ENCODE data around the gene POU3F1.
A peak's percentile ranks its signal among the peaks of the same experiment; 100 is the strongest.

The POU3F1 gene

GRCh38 chr1:38046333-38046883, at the start of gene POU3F1:
Gene POU3F1 (minus strand): TSS chr1:38046793. CDS start chr1:38046743, 50 bp downstream.
- DNase-seq (ENCODE audit: low spot score) (no peak), FAIRE-seq (no peak)

DNA sequence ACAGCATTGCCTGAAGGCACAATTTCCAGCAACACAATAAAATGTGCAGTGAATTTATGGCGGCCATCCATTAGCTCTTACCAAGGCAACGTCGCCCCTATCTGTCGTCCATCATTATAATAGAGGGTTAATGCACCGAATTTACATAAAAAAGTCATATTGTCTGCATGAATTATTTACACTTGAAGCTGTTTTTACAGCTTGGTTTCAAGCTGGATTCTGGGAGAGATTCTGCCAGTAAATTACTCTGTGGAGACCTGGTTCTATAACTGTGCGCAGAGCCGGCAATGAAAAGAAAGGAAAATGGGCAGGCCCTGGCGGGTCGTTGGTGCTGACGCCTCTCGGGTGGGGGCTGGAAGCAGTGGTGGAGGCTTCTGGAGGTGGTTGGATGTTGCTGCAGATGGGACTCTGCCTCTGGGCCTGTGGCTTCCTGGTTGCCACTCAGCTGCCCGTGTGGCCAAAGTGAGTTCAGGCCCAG, 48.9 kb upstream of the POU3F1 start:
- DNase-seq (ENCODE audit: low spot score) = no peak
- FAIRE-seq = no peak

DNA sequence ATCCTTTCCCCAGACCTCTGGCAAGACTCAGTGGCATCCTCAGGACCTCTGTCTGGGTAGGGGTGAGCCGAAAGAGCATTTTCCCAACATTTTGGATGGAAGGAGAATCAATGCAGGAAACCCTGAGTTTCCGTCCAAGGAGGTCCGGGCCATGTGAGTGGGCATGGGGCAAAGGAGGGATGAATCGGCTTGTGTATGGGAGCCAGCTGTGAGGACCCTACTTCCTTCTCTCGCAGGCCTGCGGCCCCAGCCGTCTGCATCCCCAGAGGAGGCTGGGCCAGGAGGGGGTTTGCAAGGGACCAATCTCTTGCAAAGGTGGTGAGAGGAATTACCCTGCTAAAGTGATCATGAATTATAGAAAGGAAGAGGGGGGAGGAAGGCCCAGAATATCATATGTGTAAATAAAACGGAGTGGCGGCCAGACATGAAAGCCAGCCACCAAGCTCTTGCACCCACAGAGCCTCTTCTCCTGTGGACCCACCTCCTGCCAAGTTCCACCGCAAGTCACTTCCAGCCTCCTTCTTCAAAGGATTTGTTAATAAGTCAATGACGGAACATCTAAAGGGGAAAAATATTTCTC, 48.2 kb upstream of the POU3F1 start:
- no peak for FAIRE-seq

GRCh38 chr1:38093569-38094520, 47.3 kb upstream of the POU3F1 start:
- FAIRE-seq (peak; percentile 58), DNase-seq (ENCODE audit: low spot score) (no peak)

More for the DNA sequence above, 48.2 kb upstream of the POU3F1 start:
- no peak for DNase-seq (ENCODE audit: low spot score)

DNA sequence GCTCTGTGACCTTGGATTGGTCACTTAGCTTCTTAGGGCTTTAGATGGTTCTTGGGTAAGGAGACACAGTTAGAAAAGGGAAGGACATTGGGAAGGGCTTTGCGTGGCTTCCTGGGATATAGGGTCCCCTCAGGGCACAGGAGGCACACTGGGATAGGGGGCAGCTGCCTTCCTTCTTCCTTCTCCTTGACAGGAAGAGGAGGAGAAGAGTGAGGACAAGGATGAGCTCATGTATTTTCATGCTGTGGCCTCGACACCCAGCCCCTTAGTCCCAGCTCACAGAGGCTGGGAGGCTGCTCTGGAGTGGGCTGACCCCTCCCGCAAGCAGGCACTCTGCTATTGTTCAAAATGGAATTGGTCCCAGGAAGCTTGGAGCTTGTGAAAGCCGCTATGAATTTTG, 45.7 kb upstream of the POU3F1 start:
- FAIRE-seq = no peak
- DNase-seq (ENCODE audit: low spot score) = no peak

DNA sequence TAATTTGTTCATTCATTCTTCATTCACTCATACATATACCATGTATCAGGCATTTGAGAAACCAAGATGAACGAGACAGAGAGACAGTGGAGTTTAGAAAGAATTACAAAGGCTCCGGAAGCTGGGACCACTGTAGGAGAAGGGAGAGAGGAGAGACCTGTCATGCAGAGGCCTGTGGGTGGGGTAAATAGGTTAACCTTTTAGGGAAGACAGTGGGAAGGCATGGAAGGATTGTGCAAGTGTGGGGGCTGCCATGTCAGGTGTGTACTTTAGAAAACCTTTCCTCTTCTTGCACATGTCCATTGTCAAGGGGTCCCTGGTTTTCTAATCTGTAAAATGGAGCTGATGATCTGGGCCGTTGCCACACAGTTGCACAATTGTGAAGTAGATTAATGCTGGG, 44.2 kb upstream of the POU3F1 start:
- FAIRE-seq = no peak
- no peak for DNase-seq (ENCODE audit: low spot score)

DNA sequence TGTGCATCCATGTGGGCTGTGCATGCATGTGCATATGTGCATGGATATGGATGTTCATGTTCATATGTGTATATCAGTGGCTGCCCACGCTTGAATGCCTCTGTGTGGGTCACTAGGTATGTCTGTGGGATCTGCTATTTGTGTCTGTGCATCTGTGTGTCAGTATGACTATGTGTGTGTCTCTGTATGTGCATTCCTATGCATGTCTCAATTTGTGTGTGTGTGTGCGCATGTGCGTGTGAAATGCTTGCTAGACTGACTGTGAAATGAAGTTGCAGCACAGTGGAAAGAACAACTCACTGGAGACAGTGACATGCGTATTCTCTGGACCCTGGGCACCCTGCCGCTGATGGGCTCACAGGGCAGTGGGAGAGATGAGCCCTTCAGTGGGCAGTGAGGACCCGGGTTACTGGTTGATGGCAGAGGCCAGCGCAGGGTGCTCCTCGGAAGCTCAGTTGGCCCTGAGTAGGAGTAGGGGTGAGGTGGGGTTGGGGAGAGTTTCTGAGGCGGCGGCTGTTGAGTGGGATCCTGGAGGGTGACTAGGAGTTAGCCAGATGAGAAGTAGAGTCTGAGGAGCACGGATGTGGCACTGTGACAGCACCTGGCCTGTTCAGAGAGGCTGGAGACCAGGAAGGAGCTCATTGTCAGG, 43.2 kb upstream of the POU3F1 start:
- FAIRE-seq (no peak), DNase-seq (ENCODE audit: low spot score) (no peak)

DNA sequence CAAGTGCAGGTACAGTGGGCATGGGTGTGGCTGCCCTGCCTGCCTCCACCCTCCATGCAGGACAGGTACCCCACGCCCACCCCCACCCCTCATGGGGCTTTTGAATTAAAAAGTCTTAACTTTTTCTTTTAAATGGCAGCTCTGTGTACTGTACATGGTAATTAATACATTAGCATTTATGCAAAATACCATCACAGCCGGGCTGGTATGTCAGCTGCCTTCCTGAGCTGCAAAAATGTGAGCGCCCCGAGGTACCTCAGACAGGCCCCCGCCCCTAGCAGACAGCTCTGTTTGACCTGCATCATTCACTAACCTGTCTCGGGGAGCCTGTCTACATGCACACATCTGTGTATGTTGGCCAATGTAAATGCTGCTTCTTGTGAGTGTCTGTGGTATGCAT, 42.2 kb upstream of the POU3F1 start:
- DNase-seq (ENCODE audit: low spot score) (no peak), FAIRE-seq (peak; percentile 9)

DNA sequence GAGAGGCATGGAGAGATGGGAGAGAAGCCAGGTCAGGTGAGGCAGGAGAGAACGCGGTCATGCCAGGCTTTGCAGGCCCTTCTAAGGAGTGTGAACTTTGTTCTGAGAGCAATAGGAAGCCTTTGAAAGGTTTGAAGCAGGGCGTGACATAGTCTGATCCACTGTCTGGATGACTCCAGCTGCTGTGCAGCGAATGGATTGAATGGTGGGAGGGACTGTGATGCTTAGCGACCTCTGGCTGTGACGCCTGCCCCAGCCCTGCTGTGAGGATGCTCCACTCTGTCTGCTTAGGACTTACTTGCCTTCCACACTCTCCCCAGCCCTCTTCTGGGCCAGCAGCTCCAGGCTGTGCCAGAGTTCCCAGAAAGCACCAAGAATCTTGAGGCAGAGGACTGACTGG, 41.8 kb upstream of the POU3F1 start:
- DNase-seq (ENCODE audit: low spot score) = no peak

GRCh38 chr1:38087676-38088075, 41.1 kb upstream of the POU3F1 start:
- FAIRE-seq = no peak

More for the DNA sequence above, 41.8 kb upstream of the POU3F1 start:
- no peak for FAIRE-seq

DNA sequence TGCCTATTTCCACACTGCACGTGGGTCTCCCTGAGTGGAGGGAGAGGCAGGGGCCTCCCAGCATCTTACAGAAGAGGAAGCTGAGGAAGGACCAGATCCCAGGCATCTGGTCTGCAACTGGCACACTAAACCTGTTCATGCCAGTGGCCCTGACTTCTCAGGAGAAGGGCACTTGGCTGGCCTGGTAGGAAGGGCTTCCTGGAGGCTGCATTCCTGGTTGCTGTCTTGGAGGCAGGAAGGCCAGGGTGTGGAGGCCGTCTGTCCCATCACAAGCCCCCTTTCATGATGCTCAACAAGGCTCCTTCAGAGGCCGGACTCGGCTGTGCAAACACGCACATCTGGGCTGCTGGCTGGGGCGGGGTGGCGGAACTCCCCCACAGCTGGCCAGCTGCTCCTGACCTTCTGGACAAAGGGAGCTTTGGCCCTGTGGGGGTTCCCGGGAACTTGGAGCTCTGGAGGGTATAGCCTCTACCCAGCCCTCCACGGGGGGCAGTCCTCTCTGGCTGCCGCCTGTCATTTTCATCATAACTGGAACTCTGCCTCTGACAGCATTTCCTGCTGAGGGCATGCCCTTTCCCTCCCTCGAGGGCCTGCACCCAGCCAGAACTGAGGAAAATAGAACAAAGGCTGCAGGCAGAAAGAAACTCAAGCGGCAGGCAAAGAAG, 39.2 kb upstream of the POU3F1 start:
- FAIRE-seq (no peak), DNase-seq (ENCODE audit: low spot score) (no peak)

More at GRCh38 chr1:38087676-38088075, 41.1 kb upstream of the POU3F1 start:
- no peak for DNase-seq (ENCODE audit: low spot score)

DNA sequence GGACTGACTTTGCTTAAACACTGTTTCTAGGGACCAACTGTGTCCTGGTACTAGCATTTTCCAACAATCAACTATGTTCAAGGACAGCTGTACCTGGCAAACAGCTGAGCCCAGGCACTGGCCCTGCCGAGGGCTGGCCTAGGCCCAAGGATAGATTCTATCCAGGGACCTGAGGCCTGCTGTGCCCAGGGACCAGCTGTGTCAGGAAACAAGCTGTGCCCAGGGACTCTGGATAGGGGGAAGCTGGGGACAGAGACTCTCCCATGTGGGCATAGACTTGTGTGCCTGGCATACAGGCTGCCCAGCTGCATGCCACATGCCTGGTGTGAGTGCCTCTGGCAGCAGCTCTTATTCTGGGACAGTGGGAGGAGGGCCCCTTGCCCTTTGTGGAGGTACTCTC, 38.1 kb upstream of the POU3F1 start:
- FAIRE-seq = no peak

GRCh38 chr1:38084113-38084512, 37.5 kb upstream of the POU3F1 start:
- FAIRE-seq (no peak), DNase-seq (ENCODE audit: low spot score) (no peak)

More for the DNA sequence above, 38.1 kb upstream of the POU3F1 start:
- no peak for DNase-seq (ENCODE audit: low spot score)

DNA sequence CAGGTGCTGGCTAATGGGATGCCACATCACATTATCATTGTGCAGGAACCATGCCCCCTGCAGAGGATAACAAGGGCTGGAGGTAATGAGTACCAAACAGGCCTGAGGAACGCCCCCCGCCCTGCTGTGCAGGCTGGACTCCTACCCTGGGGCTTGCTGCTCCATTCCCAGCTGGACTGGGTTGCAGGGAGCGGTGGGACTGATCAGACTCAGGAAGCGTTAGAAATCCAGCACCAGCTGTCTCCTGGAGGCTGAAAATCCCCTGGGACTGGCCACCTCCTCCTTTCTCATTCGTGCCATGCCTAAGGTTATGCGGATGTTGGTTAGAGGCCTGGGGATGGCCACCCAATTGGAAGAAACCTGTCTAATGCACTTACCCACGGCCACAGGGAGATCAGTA, 36.9 kb upstream of the POU3F1 start:
- FAIRE-seq = no peak
- no peak for DNase-seq (ENCODE audit: low spot score)

DNA sequence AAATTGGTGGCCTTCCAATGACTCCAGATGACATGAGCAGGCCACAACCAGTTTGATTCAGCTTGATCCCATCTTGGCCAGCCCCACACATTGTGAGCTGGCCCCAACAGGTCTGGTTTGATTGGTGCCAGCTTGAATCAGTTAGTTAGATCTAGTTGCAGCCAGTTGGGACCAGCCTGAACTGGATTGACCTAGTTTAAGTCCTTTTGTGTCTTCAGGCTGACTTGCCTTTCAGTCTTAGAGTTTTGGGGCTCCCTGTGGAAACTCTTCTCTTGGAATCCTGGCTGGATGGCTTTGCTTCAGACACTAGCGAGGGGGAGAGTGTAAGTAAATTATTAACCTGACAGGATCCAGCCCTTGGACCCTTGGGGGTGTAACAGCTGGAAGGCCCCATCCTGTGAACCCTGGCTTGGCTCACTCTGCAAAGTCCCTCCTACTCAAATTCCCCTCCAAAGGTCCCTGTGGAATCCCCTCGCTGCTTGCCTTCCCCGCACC, 36.2 kb upstream of the POU3F1 start:
- FAIRE-seq = no peak
- no peak for DNase-seq (ENCODE audit: low spot score)

- FAIRE-seq (no peak), DNase-seq (ENCODE audit: low spot score) (no peak)
These were observed 32.4 kb upstream of the POU3F1 start for GRCh38 chr1:38079019-38079418.

- FAIRE-seq = no peak
- no peak for DNase-seq (ENCODE audit: low spot score)
These were observed 31.0 kb upstream of the POU3F1 start for GRCh38 chr1:38077523-38078147.

DNA sequence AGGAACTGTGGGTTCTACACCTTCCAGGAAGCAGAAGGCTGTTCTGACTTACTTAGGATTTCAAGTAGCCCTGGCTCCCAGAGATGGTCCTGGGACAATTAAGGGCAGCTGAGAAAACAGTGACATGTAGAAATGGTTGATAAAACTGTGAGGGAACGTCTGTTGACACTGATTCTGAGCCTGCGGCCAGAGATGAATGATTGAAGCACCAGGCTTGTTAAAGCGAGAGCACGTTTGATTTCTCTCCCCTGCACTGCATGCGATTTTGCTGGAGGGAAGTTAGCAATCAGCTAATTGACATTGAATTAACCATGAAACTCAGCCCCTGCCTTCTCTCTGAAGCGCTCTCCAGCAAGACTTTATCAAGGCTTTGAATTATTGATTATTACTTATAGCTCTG, 29.9 kb upstream of the POU3F1 start:
- FAIRE-seq (no peak), DNase-seq (ENCODE audit: low spot score) (no peak)

DNA sequence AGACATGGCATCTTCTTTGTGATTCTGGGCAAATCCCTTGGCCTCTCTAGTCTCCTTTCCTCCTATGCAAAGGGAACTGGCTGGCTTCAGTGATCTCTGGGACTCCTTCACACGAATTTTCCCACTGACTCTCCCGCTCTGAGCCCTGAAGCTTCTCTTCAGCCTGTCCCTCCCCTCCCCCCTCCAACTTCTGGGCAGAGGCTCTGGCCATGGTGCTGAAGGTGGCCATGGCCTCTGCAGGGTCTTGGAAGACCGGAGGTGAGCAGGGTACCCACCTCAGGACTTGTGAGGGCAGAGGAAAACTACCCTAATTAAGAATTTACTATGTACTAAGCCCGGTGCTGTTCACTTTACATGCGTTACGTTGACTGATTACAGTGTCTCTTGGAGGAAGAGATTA, 29.4 kb upstream of the POU3F1 start:
- no peak for FAIRE-seq
- peak; percentile 33 for DNase-seq (ENCODE audit: low spot score)

DNA sequence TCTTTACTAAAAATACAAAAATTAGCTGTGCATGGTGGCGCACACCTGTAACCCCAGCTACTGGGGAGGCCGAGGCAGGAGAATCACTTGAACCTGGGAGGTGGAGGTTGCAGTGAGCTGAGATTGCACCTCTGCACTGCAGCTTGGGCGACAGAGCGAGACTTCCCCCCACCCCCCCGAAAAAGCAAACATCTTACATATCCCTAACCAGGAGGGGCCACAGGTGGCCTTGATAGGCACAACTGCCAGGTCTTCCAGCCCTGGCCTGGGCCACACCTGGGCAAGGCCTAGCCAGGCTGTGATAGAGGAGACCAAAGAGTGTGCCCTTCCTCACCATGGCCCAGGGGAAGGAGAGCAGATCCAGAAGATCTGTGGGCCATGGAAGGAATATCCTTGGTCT, 28.6 kb upstream of the POU3F1 start:
- FAIRE-seq (no peak), DNase-seq (ENCODE audit: low spot score) (no peak)

- FAIRE-seq (no peak), DNase-seq (ENCODE audit: low spot score) (no peak)
These were observed 27.7 kb upstream of the POU3F1 start for GRCh38 chr1:38074302-38074677.
